ENCODE results near the gene RPS8. TPM values are rescaled to one million over a fixed set of nuclear protein-coding genes. Genes with fewer than 3 reads are reported as not detected.
A peak's percentile ranks its signal among the peaks of the same experiment; 100 is the strongest.

Gene RPS8
- total RNA-seq, 4 donors from 2014 or later: 1,063 to 2,408 (median 1,844) TPM

GRCh38 chr1:44802306-44803061, 27.1 kb downstream of the RPS8 start:
- Histone ChIP-seq H3K36me3 (peaks cover 9 to 47% (median 41%) of the 10 kb centered on the region in 4 donors), H3K27ac (replicated peaks in 1 of 4) (peak overlapping the region; percentile 48 to 96 (median 80)), H3K4me3 (peak overlapping the region; percentile 81 to 95 (median 92)), H3K9me3 (no peaks in the 10 kb centered on the region), H3K4me1 (peaks cover 53 to 81% (median 69%) of the 10 kb centered on the region in 4 donors), H3K27me3 (no peaks in the 10 kb centered on the region)
- WGBS: 85% methylated on average over 8 of the region's 13 CpGs
- no peak for DNase-seq (ENCODE audit: extremely low spot score)
- intact Hi-C loops (cut with DNase I): no loop called here
- TF ChIP-seq CTCF (IDR thresholded peaks at IDR 0.05) (no peak), POLR2A (IDR thresholded peaks at IDR 0.05; ENCODE audit: low read depth) (no peak), POLR2AphosphoS5 (IDR thresholded peaks at IDR 0.05) (no peak), EP300 (IDR thresholded peaks at IDR 0.05) (no peak)

GRCh38 chr1:44803062-44803311, 27.6 kb downstream of the RPS8 start:
- peak overlapping the region in 1 of 4 donors; percentile 92 for H3K4me3 ChIP-seq
- H3K27me3 ChIP-seq: no peaks in the 10 kb centered on the region
- no peaks in the 10 kb centered on the region for H3K9me3 ChIP-seq
- DNase-seq (ENCODE audit: extremely low spot score): no peak
- TF ChIP-seq CTCF (IDR thresholded peaks at IDR 0.05): no peak
- no peak for TF ChIP-seq POLR2A (IDR thresholded peaks at IDR 0.05; ENCODE audit: low read depth)
- no peak for TF ChIP-seq POLR2AphosphoS5 (IDR thresholded peaks at IDR 0.05)
- TF ChIP-seq EP300 (IDR thresholded peaks at IDR 0.05): no peak
- 92% methylated on average over 9 of the region's 9 CpGs for WGBS
- H3K36me3 ChIP-seq: peaks cover 9 to 47% (median 41%) of the 10 kb centered on the region in 4 donors
- intact Hi-C loops (cut with DNase I): no loop called here
- peaks cover 58 to 86% (median 74%) of the 10 kb centered on the region in 4 donors for H3K4me1 ChIP-seq
- H3K27ac ChIP-seq (replicated peaks in 1 of 4): peak overlapping the region; percentile 48 to 96 (median 80)

- H3K36me3 ChIP-seq: peaks cover 9 to 47% (median 41%) of the 10 kb centered on the region in 4 donors
- no peak overlapping the region for H3K4me3 ChIP-seq
- no peaks in the 10 kb centered on the region for H3K9me3 ChIP-seq
- H3K27ac ChIP-seq (replicated peaks in 1 of 4): peak overlapping the region; percentile 48 to 96 (median 80)
- no peak for DNase-seq (ENCODE audit: extremely low spot score)
- intact Hi-C loops (cut with DNase I): no loop called here
- H3K4me1 ChIP-seq: peaks cover 64 to 91% (median 79%) of the 10 kb centered on the region in 4 donors
- no peaks in the 10 kb centered on the region for H3K27me3 ChIP-seq
- WGBS: 90% methylated on average over 11 of the region's 13 CpGs
- no peak for TF ChIP-seq POLR2AphosphoS5 (IDR thresholded peaks at IDR 0.05)
- no peak for TF ChIP-seq POLR2A (IDR thresholded peaks at IDR 0.05; ENCODE audit: low read depth)
- no peak for TF ChIP-seq CTCF (IDR thresholded peaks at IDR 0.05)
- TF ChIP-seq EP300 (IDR thresholded peaks at IDR 0.05): no peak
These were observed 28.2 kb downstream of the RPS8 start for GRCh38 chr1:44803312-44804095.

GRCh38 chr1:44805311-44806024, 30.1 kb downstream of the RPS8 start:
- Histone ChIP-seq H3K4me1 (peaks cover 76 to 100% (median 92%) of the 10 kb centered on the region in 4 donors), H3K27ac (replicated peaks in 1 of 4) (peak overlapping the region; percentile 96 to 97 (median 96)), H3K4me3 (no peak overlapping the region), H3K9me3 (no peaks in the 10 kb centered on the region), H3K36me3 (peaks cover 9 to 47% (median 41%) of the 10 kb centered on the region in 4 donors), H3K27me3 (no peaks in the 10 kb centered on the region)
- no peak for DNase-seq (ENCODE audit: extremely low spot score)
- TF ChIP-seq CTCF (IDR thresholded peaks at IDR 0.05) (no peak), POLR2AphosphoS5 (IDR thresholded peaks at IDR 0.05) (no peak), POLR2A (IDR thresholded peaks at IDR 0.05; ENCODE audit: low read depth) (no peak), EP300 (IDR thresholded peaks at IDR 0.05) (no peak)
- 83% methylated on average over 7 of the region's 20 CpGs for WGBS
- intact Hi-C loops (cut with DNase I): no loop called here

All from esophagus muscularis mucosa (tissue), 4 donors.